HepG2 (cell line): ENCODE measurements around the gene GPAT3. TPM values are rescaled to one million over a fixed set of nuclear protein-coding genes. Genes with fewer than 3 reads are reported as not detected.
A peak's percentile ranks its signal among the peaks of the same experiment; 100 is the strongest.

Experiments used
- CBX1 ChIP-seq: IDR thresholded peaks from one replicate; pipeline ENCODE4 v1.6.1; 2016; ENCODE audit warnings: antibody characterized with exemption, low read depth
- JARID2 ChIP-seq: sonication (generic); formaldehyde crosslinking; IDR thresholded peaks from 2 replicates; pipeline ENCODE4 v1.8.1; 2023; ENCODE audit warnings: missing genetic modification reagents, inconsistent platforms; ENCODE audit not compliant: insufficient replicate concordance
- MBD4 ChIP-seq: IDR thresholded peaks from 2 replicates; pipeline ENCODE4 v1.6.1; 2012; ENCODE audit warnings: low read length, inconsistent platforms, borderline replicate concordance
- SALL2 ChIP-seq: sonication (generic); formaldehyde crosslinking; IDR thresholded peaks from 2 replicates; pipeline ENCODE4 v1.8.1; 2023; ENCODE audit warnings: mild to moderate bottlenecking, missing genetic modification reagents, inconsistent platforms
- TBL1XR1 ChIP-seq: fragments of 150-350 bp; IDR thresholded peaks from 2 replicates; pipeline ENCODE4 v1.6.1; 2014; ENCODE audit warnings: borderline replicate concordance, low read length; ENCODE audit not compliant: partially characterized antibody
- TCF7 ChIP-seq: sonication (generic); IDR thresholded peaks from 2 replicates; pipeline ENCODE4 v1.6.1; 2016; ENCODE audit warnings: antibody characterized with exemption, low read depth
- ZMYM4 ChIP-seq: sonication (generic); formaldehyde crosslinking; IDR thresholded peaks from 2 replicates; pipeline ENCODE4 v1.8.1; 2023; ENCODE audit warnings: mild to moderate bottlenecking, missing genetic modification reagents
- ZNF329 ChIP-seq: sonication (generic); formaldehyde crosslinking; IDR thresholded peaks from 2 replicates; pipeline ENCODE4 v1.9.0; 2021; ENCODE audit warnings: low read depth, mild to moderate bottlenecking, missing genetic modification reagents
- ZNF547 ChIP-seq: sonication (generic); formaldehyde crosslinking; IDR thresholded peaks from 2 replicates; pipeline ENCODE4 v1.5.1; 2020; ENCODE audit warnings: mild to moderate bottlenecking, missing genetic modification reagents
- ZNF772 ChIP-seq: sonication (generic); formaldehyde crosslinking; IDR thresholded peaks from 2 replicates; pipeline ENCODE4 v1.5.0; 2020; ENCODE audit warnings: mild to moderate bottlenecking, missing genetic modification reagents
- ZSCAN9 ChIP-seq: IDR thresholded peaks from 2 replicates; pipeline ENCODE4 v1.6.1; 2016; ENCODE audit warnings: borderline replicate concordance
- polyA plus RNA-seq, 8 experiments: library from polyadenylated mRNA; depleted of rRNA in 3 of 8; stranded (reverse) in 7 of 8; unstranded in 1 of 8; fragments of >200 nt; fragmentation: Illumina TruSeq in 4 of 8; extraction: Trizol in 4 of 8; gene quantifications; 2 replicates each; pipeline versions ENCODE4 v1.2.1 to v1.2.3, GENCODE V29; 2011 to 2016; ENCODE audit warnings: low read depth in 4 of 8, missing spikeins in 1 of 8, mixed read lengths in 1 of 8; ENCODE audit not compliant: insufficient read depth in 1 of 8
- total RNA-seq, 5 experiments: library from RNA; depleted of rRNA; stranded (reverse); fragments of >200 nt; fragmentation: Illumina TruSeq; extraction: Trizol; gene quantifications; 2 replicates each; pipeline ENCODE4 v1.2.3, GENCODE V29; 2016; ENCODE audit warnings: low read depth in 1 of 5
- TF ChIP-seq, protein P1 (sequence below), 2 experiments: fragments of 450-650 bp in 1 of 2; sonication (generic) in 1 of 2; formaldehyde crosslinking in 1 of 2; IDR thresholded peaks; 2 replicates each; pipeline versions ENCODE4 v1.6.1 to v1.8.0; 2016 to 2022; ENCODE audit warnings: antibody characterized with exemption in 1 of 2, mild to moderate bottlenecking in 1 of 2, missing genetic modification reagents in 1 of 2
- TF ChIP-seq, protein P2 (sequence below): sonication (generic); formaldehyde crosslinking; IDR thresholded peaks from 2 replicates; pipeline ENCODE4 v1.4.0; 2020; ENCODE audit warnings: missing genetic modification reagents
- TF ChIP-seq, protein P3 (sequence below): sonication (generic); formaldehyde crosslinking; IDR thresholded peaks from 2 replicates; pipeline ENCODE4 v1.5.1; 2020; ENCODE audit warnings: mild to moderate bottlenecking, missing genetic modification reagents, moderate library complexity
- TF ChIP-seq, protein P4 (sequence below): sonication (generic); formaldehyde crosslinking; IDR thresholded peaks from 2 replicates; pipeline ENCODE4 v1.5.0; 2020; ENCODE audit warnings: missing genetic modification reagents, mild to moderate bottlenecking, borderline replicate concordance

Gene GPAT3
- total and polyA plus RNA-seq, 2 of the 13 experiments (the other 11 are each of a cell fraction or from before 2014, with no cell fraction given), result 2.4 to 2.6 TPM

DNA sequence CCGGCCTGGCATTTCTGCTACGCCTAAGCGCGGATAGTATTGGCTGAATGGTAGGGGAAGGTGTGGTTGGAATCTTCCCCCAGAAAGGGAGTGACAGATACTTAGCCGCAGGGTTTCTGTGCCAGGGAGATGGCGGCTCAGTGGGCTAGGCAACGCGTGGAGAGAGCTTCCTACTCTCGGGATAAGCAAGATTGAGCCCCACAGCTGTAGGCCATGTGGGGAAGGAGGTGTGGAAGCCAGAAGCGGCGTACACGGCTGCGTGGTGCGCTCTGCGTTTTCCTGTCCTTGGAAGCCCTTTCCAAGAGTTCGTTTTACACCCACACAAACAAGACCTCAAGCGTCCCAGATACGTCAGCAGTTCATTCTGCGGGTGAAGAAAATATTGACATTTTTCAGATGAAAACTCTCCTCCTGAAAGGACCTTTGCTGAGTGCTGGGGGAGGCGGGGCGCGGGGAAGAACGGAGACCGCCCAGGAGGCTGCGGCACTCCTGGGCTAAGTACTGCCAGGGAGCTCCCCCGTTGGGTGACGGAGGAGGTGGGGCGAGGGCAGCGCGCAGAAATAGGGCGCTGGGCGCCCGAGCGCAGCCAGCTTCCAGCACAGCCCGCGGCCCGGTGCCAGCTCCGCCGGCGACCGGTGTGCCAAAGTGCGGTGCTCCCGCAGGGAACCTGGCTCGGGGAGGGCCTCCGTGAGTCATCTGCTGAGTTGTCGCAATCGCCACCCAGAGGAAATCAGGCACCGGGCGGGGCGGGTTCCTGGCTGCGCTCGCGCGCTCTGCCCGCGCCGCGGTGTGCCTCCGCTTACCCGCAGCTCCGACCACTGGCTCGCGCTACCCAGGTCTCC, at the start of gene GPAT3 (continued):
- TF ChIP-seq ZNF547 (CRISPR knock-in tag), result no peak
- TF ChIP-seq, protein P1, sequence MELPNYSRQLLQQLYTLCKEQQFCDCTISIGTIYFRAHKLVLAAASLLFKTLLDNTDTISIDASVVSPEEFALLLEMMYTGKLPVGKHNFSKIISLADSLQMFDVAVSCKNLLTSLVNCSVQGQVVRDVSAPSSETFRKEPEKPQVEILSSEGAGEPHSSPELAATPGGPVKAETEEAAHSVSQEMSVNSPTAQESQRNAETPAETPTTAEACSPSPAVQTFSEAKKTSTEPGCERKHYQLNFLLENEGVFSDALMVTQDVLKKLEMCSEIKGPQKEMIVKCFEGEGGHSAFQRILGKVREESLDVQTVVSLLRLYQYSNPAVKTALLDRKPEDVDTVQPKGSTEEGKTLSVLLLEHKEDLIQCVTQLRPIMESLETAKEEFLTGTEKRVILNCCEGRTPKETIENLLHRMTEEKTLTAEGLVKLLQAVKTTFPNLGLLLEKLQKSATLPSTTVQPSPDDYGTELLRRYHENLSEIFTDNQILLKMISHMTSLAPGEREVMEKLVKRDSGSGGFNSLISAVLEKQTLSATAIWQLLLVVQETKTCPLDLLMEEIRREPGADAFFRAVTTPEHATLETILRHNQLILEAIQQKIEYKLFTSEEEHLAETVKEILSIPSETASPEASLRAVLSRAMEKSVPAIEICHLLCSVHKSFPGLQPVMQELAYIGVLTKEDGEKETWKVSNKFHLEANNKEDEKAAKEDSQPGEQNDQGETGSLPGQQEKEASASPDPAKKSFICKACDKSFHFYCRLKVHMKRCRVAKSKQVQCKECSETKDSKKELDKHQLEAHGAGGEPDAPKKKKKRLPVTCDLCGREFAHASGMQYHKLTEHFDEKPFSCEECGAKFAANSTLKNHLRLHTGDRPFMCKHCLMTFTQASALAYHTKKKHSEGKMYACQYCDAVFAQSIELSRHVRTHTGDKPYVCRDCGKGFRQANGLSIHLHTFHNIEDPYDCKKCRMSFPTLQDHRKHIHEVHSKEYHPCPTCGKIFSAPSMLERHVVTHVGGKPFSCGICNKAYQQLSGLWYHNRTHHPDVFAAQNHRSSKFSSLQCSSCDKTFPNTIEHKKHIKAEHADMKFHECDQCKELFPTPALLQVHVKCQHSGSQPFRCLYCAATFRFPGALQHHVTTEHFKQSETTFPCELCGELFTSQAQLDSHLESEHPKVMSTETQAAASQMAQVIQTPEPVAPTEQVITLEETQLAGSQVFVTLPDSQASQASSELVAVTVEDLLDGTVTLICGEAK (IDR thresholded peaks at IDR 0.05), result no peak
- TF ChIP-seq, protein P1 (CRISPR knock-in tag; IDR thresholded peaks at IDR 0.05), result no peak
- TF ChIP-seq, protein P2, sequence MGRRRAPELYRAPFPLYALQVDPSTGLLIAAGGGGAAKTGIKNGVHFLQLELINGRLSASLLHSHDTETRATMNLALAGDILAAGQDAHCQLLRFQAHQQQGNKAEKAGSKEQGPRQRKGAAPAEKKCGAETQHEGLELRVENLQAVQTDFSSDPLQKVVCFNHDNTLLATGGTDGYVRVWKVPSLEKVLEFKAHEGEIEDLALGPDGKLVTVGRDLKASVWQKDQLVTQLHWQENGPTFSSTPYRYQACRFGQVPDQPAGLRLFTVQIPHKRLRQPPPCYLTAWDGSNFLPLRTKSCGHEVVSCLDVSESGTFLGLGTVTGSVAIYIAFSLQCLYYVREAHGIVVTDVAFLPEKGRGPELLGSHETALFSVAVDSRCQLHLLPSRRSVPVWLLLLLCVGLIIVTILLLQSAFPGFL (CRISPR knock-in tag), result no peak
- no peak for TF ChIP-seq JARID2
- no peak; the same call in 1 of the 2 replicates for TF ChIP-seq SALL2 (CRISPR knock-in tag)
- no peak for TF ChIP-seq ZNF329
- TF ChIP-seq ZMYM4, result peak; percentile 38; the same call in 1 of the 2 replicates
- TF ChIP-seq, protein P3, sequence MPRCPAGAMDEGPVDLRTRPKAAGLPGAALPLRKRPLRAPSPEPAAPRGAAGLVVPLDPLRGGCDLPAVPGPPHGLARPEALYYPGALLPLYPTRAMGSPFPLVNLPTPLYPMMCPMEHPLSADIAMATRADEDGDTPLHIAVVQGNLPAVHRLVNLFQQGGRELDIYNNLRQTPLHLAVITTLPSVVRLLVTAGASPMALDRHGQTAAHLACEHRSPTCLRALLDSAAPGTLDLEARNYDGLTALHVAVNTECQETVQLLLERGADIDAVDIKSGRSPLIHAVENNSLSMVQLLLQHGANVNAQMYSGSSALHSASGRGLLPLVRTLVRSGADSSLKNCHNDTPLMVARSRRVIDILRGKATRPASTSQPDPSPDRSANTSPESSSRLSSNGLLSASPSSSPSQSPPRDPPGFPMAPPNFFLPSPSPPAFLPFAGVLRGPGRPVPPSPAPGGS (CRISPR knock-in tag), result no peak
- no peak for TF ChIP-seq MBD4
- TF ChIP-seq CBX1, result no peak
- TF ChIP-seq TBL1XR1, result no peak
- TF ChIP-seq, protein P4, sequence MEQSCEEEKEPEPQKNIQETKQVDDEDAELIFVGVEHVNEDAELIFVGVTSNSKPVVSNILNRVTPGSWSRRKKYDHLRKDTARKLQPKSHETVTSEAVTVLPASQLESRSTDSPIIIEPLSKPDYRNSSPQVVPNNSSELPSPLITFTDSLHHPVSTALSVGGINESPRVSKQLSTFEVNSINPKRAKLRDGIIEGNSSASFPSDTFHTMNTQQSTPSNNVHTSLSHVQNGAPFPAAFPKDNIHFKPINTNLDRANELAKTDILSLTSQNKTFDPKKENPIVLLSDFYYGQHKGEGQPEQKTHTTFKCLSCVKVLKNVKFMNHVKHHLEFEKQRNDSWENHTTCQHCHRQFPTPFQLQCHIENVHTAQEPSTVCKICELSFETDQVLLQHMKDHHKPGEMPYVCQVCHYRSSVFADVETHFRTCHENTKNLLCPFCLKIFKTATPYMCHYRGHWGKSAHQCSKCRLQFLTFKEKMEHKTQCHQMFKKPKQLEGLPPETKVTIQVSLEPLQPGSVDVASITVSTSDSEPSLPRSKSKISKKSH, result peak; percentile 21; the same call in 1 of the 2 replicates
- peak; percentile 70; the same call in 1 of the 2 replicates for TF ChIP-seq ZNF772
- TF ChIP-seq ZSCAN9 (CRISPR knock-in tag), result no peak
- TF ChIP-seq TCF7, result no peak
